Measurements from ENCODE around the gene INVS.

GRCh38 chr9:100227636-100228035 is 128.6 kb downstream of the INVS start:
- no peak for TF ChIP-seq POLR2A (IDR thresholded peaks at IDR 0.05)
- TF ChIP-seq CTCF (IDR thresholded peaks at IDR 0.05), result no peak
